ENCODE results near the gene VASH2.

Gene VASH2

DNA sequence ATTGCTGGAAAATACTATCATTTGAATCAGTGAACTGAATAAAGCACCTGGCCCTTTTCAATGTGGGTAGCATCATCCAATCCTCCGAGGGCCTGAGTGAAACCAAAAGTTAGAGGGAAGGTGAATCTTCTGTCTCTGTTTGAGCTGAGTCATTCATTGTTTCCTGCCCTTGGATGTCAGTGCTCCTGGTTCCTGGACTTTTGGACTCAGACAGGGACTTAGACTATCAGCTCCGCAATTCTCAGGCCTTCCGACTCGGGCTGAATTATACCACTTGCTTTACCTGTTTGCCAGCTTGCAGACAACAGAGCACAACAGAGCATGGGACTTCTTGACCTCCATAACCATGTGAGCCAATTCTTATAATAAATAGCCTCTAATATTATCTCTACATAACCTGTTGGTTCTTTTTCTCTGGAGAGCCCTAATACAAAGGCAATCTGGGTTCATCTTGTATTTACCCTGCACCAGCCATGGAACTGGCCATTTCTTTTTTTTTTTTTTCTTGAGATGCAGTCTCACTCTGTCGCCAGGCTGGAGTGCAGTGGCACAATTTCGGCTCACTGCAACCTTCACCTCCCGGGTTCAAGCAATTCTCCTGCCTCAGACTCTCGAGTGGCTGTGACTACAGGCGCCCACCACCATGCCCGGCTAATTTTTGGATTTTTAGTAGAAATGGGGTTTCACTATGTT is 19.2 kb upstream of the VASH2 start:
- no peak for DNase-seq (ENCODE audit: low read depth in 2 of 2)

DNA sequence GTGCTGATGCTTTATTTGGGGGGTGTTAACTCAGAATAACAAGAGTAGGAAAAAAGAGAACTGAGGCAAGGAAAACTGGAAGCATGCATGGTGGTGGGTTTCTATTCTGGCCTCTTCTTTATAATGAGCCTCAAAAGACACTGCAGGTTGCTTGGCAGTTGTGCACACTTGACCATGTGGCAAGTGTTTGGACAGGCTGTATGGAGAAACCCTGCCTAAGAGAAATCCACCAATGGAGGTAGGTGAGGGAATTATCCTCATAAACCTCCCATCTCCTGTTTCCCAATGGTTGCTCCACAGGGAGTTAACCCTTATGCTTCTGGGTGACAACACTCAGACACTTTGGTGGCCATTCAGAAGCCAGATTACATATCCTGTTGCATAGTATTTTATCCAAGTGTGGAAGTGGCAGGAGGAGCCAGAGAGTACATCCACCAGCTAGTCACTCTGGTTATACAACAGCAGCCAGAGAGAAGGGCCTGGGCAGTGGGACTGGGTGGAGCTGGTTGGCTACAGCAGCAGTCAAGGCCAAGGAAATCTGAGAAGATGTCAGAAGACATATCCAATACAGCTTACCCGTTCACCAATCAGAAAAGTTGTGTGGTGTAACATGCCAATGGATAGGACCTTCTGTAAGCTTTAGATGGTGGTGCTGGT is 16.4 kb upstream of the VASH2 start:
- no peak for DNase-seq (ENCODE audit: low read depth in 2 of 2)

DNA sequence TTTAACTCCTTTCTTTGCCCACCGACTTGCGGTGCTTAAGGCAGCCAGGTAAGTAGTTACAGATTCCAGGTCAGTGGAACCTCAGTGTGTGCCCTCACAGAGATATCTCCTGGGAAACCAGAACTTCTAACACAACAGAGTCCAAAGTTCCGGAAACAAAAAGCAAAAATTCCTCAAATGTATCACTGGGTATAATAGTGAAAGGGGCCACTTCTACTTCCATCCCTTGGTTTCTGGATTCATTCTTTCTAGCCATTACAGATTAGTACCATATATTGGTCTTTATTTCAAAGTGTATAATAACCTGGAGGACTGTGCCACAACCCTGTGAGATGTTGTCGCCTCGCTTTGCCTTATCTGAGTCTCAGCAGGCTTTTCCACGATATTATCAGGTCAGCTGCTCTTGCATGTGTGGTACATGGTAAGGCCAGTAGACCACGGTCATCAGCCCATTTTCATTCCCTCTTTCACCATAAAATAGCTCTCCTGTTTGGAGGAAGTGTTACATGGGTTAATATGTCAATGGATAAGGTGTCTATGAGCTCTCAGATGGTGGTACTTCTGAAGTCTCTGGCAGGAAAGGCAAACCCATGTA is 14.9 kb upstream of the VASH2 start:
- no peak for DNase-seq (ENCODE audit: low read depth in 2 of 2)

DNA sequence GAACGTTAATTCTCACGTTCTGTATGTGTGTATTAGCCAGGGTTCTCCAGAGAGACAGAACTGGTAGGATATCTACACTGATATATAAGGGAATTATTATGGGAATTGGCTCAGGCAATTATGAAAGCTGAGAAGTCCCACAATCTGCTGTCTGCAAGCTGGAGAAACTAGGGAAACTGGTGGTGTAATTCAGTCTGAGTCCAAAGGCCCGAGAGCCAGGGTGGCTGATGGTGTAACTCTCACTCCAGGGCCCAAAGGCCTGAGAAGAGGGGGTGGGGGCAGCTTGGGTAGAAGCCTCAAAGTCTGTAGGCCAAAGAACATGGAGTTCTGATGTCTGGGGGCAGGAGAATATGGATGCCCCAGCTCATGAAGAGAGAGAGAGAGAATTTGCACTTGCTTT is 13.3 kb upstream of the VASH2 start:
- DNase-seq (ENCODE audit: low read depth in 2 of 2) = no peak

DNA sequence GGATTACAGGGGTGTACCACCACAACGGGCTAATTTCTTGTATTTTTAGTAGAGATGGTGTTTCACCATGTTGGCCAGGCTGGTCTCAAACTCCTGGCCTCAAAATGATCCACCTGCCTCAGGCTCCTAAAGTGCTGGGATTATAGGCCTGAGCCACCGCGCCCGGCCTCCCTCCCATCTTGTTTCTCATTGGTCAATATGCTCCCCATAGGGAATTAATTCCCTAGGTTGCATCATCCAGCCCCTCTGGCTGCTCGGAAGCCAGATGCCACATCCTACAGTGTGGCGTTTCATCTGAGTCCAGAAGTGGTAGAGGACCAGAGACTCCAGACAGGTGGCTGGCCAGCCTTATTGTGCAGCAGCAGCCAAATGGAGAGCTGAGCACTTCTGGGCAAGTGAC is 11.5 kb upstream of the VASH2 start:
- no peak for DNase-seq (ENCODE audit: low read depth in 2 of 2)

DNA sequence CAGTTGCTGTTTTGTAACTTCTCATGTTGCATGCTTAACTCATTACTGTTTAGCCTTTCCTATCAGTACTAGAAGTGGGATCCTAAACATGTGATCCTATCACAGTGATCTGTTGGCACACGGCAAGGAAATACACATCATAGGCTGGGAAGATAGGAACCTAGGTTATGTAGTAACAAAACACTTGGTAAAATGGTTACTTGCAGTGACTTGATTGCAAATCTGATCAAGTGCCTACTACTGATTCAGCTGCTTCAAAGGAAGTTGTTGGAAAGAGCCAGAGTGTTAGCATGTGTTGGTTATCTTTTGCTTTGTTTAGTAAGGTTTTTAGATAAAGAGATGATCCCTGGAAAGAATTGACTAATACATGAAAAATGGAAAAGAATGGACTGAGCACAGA is 8.9 kb upstream of the VASH2 start:
- DNase-seq (ENCODE audit: low read depth in 2 of 2) = no peak

DNA sequence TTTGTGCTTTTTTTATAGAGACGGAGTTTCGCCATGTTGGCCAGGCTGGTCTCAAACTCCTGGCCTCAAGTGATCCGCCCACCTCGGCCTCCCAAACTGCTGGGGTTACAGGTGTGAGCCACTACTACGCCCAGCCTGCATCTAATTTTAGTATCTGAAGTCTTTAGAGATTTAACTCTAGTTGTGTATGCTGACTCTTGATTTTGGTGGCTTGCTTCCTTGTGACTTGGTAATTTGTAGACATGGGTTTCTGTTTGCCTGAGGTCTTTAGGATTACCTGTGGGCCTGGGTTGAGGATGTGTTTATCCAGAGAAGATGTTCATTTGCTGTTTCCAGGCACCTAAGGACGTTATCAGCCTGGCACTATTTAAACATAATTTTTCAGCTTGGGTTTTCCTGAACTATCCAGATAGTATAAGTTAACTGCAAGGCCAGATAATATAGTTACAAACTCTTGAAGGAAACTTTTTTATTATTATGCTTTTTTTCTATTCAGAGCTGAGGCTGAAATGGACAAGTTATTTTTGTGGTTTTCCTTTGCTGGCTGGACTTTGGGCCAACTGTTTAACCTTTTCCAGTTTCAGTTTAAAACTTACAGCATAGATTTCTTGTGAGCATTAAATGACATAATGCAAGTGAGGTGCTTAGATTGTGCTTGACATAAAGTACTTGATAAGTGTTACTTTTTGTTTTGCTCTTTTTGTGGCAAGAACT is 7.5 kb upstream of the VASH2 start:
- DNase-seq (ENCODE audit: low read depth in 2 of 2) = no peak

DNA sequence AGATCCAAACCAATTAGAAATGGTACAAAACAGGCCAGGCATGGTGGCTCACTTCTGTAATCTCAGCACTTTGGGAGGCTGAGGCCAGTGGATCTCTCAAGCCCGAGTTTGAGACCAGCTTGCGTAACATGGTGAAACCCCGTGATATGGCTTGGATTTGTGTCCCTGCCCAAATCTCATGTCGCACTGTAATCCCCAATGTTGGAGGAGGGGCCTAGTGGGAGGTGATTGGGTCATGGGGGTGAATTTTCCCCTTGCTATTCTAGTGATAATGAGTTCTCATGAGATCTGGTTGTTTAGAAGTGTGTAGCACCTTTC is 7.0 kb upstream of the VASH2 start:
- no peak for DNase-seq (ENCODE audit: low read depth in 2 of 2)

DNA sequence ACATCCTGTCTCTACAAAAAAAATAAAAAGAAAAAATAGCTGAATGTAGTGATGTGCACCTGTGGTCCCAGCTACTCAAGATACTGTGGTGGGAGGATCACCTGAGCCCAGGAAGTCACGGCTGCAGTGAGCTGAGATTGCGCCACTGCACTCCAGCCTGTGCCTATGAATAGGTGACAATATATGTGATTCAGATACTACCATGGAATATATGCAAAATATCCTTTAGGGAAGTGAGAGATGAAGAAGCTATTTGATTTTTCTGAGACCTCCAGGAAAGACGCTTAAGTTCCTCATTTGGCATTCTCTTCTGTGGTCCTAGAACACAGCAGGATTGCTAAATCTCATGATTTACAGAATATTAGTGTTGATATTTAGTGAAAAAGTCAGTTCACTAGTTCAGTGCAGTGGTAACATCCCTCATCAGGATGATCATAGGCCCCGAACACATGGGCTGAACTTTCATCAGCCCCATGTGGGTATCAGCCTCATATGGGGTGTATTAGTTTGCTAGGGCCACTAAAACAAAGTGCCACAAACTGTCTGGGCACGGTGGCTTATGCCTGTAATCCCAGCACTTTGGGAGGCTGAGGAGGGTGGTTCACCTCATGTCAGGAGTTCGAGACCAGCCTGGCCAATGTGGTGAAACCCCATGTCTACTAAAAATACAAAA is 6.0 kb upstream of the VASH2 start:
- no peak for DNase-seq (ENCODE audit: low read depth in 2 of 2)

DNA sequence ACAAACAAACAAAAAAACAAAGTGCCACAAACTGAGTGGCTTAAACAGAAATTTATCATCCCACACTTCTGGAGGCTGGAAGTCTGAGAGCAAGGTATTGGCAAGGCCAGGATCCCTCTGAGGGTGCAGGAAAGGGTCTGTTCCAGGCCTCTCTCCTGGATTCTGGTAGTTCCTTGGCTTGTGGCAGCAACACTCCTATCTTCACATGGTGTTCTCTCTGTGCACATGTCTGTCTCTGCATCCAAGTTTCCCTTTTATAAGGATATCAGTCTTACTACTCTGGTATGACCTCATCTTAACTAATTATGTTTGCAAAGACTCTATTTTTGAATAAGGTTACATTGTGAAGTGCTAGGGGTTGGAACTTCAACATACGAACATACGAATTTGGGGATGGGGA is 5.3 kb upstream of the VASH2 start:
- DNase-seq (ENCODE audit: low read depth in 2 of 2) = no peak

DNA sequence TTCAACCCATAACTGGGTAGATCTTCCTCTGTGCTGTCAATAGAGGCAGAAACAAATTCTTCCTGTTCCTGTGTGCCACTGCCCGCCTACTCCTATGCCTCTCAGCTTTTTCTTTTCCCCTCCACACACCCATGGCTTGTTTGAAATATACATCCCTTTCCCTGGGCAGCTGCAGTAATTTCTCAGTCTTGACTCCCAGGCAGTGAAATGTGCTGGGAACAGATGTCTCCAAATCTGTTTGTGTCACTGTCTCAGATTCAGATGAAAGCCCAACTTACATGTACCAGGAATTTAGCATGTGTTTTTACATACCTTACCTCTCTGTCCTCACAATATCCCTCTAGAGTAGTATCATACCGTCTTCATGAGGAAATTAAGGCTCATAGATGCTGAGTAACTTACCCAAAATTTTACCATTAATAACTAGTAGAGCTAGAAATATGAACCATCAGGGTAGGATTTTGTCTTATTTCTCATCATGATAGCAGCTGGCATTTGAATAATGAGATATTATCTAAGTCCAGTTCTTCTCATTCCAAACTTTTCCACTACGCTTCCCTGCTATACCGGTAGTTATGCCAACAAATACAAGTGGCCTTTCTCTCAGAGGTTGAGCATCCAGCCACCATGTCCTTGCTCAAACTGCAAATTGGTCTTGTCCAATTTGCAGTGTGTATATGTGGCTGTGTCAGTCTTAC is 4.7 kb upstream of the VASH2 start:
- DNase-seq (ENCODE audit: low read depth in 2 of 2) = no peak

DNA sequence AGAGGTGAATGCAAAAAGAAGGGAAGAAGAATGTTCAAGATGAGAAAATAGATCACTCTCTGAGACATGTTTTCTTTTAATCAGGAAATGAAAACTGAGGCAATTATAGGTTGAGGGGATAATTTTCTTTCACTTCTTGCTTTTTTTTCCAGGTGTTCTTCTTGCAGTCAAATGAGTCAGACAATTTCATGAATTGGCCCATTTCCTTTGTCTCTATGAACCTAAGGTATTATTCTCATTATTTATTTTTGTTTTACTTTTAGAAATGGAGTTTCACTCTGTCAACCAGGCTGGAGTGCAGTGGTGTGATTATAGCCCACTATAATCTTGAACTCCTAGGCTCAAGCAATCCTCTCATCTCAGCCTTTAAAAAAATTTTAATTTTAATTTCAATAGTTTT is 3.5 kb upstream of the VASH2 start:
- DNase-seq (ENCODE audit: low read depth in 2 of 2) = no peak

DNA sequence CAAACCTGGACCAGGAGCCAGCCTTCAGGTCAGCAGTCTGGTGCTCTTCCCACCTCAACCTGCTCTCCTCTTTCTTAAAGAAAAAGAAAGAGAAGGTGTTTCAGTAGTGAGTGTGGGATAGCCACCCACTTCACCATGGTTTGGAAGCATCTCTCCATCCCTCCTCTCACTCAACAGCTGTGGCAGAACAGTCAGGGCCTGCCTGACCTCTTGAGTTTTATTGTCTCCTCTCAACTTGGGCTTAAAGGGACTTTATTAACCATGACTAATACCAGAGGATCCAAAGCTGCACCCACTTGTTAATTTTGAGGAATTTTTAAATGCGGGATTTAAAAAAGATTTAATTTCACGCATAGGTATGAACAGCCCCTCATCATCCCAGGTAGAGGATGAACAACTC is 570 bp upstream of the VASH2 start:
- DNase-seq (ENCODE audit: low read depth in 2 of 2) = no peak

DNA sequence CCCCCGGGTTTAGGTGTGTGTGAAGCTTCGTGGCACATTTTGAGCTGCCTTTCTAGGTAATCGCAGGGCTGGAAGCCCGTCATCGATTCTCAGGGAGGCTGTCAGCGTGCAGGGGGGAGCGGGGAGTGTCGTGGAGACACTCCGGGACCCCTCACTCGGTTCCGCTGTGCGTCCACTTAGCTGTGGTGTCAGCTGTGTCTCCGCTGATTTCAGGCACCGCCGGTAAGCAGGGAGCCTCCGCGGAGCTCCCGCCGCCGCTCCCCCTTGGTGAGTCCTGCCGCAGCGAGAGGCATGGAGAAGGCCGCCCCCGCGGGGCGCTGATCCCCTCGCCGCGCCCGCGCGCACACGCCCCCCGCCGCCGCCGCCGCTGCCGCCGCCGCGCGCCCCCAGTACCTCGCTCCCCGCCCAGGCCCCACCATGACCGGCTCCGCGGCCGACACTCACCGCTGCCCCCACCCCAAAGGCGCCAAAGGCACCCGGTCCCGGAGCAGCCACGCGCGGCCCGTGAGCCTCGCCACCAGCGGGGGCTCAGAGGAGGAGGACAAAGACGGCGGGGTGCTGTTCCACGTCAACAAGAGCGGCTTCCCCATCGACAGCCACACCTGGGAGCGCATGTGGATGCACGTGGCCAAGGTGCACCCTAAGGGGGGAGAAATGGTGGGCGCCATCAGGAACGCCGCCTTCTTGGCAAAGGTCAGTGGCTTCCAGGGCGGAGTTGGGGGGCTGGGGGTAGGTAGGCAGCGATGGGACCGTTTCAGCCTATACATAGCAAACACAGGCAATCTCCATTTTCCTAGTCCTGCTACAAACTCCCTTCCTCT is 995 bp downstream of the VASH2 start:
- no peak for DNase-seq (ENCODE audit: low read depth in 2 of 2)

DNA sequence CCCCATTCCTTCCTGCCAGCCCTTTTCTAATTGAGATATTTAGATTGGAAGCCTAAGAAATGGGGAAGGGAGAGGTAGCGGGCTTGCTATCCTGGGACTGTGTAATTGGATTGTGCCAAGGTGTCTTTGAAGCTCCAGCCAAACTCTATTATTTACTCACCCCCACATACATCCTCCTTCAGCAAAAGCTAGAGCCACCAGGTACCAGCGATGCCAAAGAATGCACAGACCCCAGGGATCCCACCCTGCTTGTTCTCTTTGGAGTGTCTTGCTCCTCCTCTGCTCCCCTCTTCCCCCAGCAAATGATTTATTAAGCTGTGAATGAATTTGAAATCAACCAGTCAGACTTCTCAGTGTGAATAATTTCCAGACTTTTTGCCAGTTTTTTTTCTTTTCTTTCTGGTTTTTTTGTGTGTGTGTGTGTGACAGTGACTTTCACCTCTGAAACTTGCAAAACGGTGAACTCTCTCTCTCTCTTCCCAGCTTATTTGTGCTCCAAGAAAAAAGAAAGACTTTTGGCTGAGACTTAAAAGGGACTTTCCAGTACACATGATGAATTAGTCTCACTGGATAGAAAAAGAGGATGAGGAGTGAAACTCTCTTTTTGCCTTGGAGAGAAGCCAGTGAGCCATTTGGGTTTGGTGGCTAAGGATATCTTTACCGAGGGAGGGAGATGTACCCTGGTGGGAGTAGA is 1.8 kb downstream of the VASH2 start:
- DNase-seq (ENCODE audit: low read depth in 2 of 2) = no peak

DNA sequence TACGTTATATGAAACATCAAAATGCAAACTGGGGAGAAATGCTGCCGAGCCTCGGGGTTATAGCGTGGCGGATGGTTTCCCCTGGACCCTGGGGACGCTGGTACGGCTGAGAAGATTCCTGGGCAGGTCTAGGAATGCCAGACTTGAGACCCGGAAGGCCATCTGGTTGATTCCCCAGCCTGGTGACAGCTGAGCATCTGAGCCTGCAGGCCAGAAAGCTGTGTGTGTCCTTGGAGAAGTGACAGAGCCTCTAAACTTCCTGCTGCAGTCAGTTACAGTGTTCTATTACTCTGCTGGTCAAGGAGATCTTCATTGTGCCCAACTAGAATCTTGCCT is 2.3 kb downstream of the VASH2 start:
- DNase-seq (ENCODE audit: low read depth in 2 of 2) = no peak

DNA sequence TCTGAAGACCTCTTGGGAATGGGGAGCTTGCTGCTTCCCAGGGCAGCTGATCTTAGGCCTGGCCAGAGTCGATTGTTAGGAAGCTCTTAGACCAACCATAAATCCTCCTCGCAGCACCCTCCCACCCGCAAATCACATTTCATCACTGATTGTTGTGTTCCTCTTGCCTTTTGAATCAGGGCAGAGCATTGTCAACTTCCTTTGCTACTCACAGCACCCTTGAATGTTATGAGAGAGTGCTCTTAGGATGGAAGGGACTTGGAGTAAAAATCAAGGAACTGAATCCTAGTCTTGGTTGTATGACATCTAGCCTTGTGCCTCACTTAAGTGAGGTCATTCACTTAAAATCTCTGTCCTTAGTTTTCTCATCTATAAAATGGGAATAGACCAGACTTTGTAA is 3.0 kb downstream of the VASH2 start:
- no peak for DNase-seq (ENCODE audit: low read depth in 2 of 2)

DNA sequence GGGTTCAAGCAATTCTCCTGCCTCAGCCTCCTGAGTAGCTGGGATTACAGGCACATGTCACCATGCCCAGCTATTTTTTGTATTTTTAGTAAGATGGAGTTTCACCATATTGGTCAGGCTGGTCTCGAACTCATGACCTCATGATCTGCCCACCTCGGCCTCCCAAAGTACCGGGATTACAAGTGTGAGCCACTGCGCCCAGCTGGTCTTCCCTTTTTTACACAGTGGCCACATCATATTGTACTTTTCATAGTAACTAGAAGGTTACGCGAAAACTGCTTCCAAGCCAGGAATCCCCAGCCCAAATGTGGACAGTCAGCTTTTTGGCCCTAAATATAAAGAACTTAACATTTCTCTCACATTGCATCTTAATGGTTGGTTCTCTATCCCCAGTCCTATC is 4.2 kb downstream of the VASH2 start:
- no peak for DNase-seq (ENCODE audit: low read depth in 2 of 2)

DNA sequence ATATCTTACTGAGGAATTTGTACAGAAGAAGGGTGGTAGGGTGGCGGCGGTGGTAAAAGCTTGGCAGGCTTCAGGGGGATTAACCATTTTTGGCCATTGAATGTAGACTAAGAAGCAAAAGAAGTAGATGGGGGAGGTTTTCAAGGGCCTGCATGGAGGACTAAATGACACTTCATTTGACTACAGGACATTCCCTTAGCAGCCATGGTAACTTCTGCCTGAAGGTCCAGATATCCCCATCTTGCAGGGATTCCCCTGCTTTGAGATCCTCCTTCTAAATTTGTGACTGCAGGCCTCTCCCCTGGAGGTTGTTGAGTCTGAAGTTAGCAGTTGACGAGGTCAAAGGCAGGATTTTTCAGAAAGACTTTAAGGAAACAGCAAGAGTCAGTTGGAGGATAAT is 4.8 kb downstream of the VASH2 start:
- DNase-seq (ENCODE audit: low read depth in 2 of 2) = no peak

DNA sequence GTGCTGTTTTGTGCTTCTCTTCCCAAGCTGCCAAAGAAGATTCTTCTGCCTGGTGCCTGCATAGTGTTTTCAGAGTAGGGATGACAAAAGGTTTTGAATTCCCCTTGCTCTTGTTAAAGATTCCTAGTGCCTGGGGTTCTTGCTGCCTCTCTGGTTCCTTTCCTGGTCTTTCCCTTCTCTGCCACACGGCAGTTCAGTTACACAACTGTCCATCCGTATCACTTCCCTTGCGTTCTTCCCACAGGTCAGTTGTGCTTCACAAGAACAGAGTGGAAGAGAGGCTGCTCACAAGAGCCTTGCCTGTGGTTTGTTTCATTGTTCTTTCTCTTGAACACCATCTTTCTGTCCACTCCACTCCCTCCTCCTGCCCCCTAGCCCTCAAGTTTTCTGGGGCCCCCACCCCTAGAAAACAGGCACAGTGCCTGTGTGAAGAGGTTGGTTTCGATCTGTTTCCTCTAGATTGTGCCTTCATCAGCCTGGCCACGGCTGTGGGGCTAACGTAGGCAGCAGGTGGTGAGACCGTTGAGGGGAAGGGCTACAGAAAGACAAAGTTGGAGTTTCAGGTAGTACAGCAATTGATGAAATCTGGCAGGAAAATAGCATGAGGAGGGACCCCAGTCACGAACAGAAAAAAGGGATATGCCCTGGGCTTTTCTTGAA is 5.8 kb downstream of the VASH2 start:
- no peak for DNase-seq (ENCODE audit: low read depth in 2 of 2)

Measured in stimulated activated CD4-positive, alpha-beta T cell treated with anti-CD3 and anti-CD28 coated beads, Interleukin-4, amount 100 ng/mL, for 48 hours (primary cell).